HG02981 (cell line): ENCODE measurements around the gene SF3B4.
"Not testable (repeated sequence)": the region's sequence is repeated elsewhere in the genome, so short reads cannot be mapped to it uniquely, and the experiment has no call there.

ENCODE experiments used
- ATAC-seq: cut with Tn5 transposase; IDR thresholded peaks from one replicate; pipeline ENCODE4 v1.9.1; 2021; ENCODE audit warnings: mild to moderate bottlenecking, moderate library complexity; ENCODE audit not compliant: unreplicated experiment

The SF3B4 gene

GRCh38 chr1:149927563-149928400 is at the start of gene SF3B4:
TSS of gene SF3B4 (minus strand) at chr1:149927803. CDS start at chr1:149927759, 44 bp downstream.
- ATAC-seq, result peak; percentile 93

DNA sequence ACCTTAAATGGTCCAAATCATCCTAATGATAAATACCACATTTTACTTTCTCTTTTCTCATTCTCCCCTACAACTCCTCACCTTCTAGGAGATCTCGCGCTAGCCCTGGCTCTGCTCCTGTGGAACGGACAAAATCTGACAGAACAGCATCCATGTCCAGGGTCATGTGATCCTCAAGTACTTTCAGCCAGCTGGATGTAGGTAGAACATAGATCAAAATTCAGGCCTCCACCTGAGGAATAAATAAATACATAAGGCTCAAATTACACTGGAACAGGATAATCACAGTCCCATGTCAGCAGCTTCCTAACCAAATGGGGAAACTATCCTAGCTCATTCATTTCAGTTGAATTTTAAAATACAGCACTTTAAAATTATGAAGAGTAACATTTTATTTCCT is 49.7 kb upstream of the SF3B4 start:
- no peak for ATAC-seq

DNA sequence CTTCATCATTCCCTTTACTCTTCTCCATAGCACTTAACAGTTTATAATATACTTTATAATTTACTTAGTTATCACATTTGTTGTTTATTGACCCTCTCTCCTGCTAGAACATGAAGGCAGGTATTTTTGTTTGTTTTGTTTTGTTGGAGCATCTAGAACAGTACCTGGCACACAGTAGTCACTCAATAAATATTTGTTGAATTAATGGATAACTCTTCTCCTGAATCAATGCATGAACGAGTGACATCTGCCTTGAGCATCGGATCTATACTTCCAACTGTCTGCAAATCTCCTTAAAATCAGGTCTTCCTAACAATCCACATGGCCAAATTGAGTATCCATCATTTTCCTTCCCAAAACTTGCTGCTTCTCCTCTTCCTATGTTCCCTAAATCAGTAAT is 44.9 kb upstream of the SF3B4 start:
- ATAC-seq, result no peak

DNA sequence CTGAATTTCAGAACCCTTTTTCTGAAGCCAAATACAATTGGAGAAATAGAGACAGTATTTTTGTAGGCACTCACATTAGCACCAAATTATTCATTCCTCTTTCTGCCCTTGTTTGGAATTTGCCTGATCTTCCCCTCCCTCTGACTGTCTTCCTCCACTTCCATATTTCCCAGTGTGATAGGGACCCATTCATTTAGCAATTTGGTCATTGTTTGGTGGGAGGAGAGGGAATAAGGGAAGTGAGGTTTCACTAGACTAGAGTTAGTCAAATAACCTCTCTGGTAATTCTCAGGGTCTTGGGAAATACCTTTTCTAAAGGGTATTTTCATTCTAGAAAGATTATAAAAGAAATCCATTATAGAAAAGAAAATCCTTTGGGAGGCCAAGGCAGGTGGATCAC is 40.0 kb upstream of the SF3B4 start:
- no peak for ATAC-seq

DNA sequence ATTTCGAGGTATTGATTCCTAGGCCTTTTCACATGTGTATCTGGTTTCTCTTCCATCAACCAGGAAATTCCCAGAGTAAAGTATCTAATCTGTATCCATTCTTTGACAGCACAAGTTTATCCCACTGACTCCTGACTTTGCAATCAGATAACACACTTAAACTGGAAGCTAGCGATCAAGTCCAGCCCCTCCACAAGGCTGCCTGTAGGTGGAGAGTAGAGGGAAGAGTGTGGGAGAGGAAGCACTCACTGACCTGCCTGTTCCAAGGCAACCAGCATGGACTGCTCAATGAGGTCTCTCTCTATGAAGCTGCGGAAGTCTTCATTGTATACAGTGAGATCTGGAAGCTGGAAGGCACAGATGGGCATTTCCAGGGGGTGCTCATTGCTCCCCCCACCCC is 39.4 kb upstream of the SF3B4 start:
- no peak for ATAC-seq

DNA sequence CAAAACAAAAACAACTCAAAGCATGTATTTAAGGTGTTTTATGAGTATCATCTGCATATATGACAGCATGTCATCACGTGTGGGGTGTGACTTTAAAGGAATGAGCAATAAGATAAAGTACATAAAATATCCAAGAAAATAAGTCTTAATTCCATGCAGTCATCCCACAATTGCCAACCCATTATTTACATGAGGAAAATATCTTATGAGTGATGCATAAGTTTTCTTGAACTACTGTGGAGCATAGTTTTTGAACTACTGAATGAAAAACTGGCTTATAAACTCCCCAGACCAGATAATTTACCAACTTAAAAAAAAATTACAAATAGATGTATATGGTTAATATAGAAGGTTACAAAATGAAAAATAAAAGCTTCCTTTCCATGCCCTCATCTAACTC is 38.8 kb upstream of the SF3B4 start:
- ATAC-seq, result no peak

DNA sequence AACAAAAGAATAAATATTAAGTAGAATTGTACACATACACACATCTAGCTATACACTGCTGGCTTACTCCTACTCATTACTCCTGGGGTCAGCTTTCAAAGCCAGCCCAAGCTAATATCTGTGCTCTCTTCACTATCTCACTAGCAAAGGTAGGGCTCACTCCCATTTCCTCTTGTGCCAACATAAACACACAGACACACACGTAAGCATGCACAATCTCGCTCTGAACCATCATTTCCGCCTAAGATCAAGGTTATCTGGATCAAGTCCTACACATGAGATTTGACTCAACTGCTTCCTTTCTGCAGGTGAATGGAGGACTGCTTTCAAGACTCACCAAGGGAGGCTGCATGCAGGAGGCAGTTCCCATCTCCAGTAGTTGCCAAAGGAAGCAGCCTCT is 37.8 kb upstream of the SF3B4 start:
- no peak for ATAC-seq

DNA sequence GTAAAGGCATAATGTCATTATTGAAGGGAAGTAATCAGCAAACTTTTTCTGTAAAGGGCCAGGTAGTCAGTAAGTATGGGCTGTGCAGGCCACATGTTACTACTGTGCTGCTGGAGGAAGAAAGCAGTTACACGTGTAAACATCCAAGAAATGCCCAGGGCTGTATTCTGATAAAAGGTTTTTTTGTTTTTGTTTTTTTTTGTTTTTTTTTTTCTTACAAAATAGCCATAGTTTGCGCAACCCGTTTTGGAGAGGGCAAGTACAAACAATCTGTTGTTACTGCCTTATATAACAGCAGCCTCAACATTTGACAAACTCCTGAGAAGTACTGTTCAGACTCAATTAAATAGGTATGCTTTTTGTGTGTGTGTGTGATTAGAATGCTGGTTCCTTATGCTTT is 35.8 kb upstream of the SF3B4 start:
- ATAC-seq, result no peak

DNA sequence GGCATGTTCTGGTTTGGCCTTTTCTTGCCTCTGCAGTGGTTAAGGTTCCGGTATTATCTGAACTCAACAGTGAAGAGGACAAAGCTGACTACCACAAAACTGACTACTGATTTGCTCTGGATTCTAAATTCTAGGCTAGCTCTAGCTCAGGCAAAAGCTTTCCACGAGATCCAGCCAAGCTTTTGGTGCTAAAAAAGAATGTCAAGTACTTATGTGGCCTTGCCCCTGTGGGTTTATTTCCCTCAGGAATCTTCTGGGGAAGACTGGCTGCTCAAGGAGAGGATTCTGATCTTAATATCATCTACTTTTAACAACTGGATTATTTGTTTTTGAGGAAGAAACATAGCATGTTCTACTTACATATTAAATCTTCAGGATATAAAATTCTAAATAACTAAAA is 35.1 kb upstream of the SF3B4 start:
- no peak for ATAC-seq

DNA sequence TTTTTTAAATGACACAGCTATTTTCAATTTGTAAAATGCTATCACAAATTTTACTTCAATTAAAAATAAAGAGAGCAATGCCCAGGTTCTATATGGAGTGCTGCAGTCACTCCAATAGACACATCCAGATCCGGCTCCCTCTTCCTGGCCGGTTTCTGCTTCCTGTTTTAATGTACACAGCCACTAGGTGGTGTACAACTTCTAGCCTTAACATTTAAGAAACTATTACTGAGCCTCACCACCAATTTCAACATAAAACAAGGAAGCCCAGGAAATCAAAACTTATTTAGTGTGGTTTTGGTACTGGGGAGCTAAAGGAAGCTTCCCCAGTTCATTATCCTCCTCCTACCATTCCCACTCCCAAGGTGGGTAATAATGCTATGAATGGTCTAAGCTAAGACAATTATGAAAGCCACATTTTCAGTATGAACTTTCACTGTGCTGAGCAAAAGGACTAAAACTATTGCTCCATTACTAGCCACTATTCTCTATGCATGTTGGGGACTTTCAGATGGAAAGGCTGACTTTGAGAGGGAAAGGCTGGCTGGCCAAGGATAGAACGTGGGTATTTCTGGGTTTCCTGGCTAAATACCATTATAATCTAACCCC is 34.5 kb upstream of the SF3B4 start:
- peak; percentile 40 for ATAC-seq

- not testable (repeated sequence) for ATAC-seq
Observed at GRCh38 chr1:149957548-149957947, 29.9 kb upstream of the SF3B4 start.

DNA sequence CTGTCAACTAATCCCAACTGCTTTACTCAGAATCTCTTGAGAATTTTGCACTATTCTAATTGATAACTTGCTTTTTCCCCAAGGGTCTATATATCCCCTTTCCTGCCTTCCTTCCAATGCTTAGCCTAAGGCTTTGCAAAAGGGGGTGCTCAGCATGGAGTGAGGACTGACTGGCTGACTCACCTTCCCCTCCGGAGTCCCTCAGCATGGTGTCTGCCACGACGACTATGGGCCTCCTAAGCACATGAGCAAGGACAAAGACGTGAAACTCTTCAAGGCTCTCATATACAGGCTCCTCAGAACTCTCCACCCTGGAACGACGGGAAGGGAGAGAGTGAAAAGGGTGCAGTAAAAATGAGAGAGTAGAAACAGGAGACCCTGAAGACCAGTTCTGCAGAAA is 22.3 kb upstream of the SF3B4 start:
- no peak for ATAC-seq

- ATAC-seq, result no peak
Observed at GRCh38 chr1:149945206-149945605, 17.6 kb upstream of the SF3B4 start.

DNA sequence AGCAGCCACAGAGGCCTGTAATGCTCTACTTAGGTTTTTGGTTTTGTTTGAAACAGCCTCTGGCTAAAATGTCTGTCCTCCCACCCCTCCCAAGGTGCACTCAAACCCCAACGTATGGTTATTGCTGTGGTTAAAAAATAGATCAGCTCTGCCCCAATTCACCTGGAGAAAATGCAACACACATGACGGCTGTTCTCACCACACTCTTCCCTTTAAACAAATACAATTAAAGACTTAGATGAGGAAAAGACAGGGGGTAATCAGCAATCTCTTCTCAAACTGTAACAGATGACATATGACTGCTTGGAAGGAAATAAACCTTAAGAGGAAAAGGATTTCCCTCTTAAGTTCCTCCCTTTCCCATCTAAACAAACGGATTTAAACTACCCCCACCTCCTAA is 15.3 kb upstream of the SF3B4 start:
- ATAC-seq, result no peak

DNA sequence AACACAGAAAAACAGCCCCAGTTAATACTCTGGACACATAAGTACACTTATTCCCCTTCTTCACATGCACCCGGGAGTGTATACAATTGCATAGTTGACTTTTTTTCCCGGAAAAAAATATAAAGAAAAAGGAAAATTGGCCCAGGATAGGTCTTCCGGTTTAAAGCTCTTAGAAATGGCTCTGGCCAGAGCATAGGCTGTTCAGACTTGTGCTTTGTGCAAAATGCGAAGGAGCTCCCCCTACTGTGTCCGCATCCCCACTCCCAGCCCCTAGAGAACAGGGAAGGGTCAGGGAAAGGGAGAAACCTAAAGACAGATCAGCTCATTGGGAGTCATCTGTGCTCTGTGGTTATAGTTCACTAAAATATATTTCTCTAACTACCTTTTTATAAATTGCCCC is 14.6 kb upstream of the SF3B4 start:
- no peak for ATAC-seq

- no peak for ATAC-seq
Observed at GRCh38 chr1:149940427-149940826, 12.8 kb upstream of the SF3B4 start.

- ATAC-seq, result not testable (repeated sequence)
Observed at GRCh38 chr1:149938668-149939003, 11.0 kb upstream of the SF3B4 start.

- no peak for ATAC-seq
Observed at GRCh38 chr1:149937759-149938158, 10.2 kb upstream of the SF3B4 start.

GRCh38 chr1:149936992-149937705 is 9.5 kb upstream of the SF3B4 start:
- ATAC-seq, result no peak

DNA sequence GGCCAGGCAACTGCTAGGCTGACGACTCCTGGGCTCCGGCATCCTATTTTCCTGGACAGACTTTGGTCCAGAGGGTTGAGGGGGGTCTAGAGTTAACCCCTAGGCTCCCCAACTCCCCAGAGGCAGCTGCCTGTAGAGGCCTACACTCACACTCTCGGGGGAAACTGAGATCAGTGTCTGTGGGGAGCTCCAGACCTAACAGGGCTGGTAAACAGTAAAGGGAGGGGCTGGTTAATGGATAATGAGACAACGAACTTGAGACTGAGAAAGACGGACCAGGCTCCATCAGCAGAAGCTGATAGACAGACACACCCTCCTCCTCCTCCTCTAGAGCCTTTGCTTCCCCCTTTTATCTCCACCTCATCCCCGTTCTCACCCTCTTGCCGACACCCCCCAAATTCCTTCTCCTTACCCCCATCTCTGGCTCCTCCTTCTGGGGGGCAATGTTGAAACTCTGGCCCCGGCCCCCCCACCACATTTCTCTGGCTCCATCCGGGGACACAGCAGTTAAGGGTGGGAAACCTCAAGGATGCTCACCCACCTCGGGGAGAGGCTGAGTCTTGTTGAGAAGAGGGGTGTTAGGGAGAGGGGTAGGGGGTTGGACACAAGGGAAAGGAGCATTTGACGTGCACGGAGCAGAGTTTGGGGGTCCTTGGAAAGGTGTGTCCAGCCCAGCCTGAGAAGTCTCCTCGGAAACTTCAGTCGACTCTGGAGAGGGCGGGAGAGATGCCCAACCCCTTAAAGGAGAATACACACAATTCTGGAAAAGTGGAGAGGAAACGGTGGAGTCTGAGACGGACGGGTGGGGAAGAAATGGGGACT is 8.8 kb upstream of the SF3B4 start, which contains the start of gene MTMR11:
Gene MTMR11, minus strand, starts transcription at position 710 of the 822 bp plus-strand sequence. Its CDS starts 232 bp downstream, at position 478.
- ATAC-seq, result no peak

DNA sequence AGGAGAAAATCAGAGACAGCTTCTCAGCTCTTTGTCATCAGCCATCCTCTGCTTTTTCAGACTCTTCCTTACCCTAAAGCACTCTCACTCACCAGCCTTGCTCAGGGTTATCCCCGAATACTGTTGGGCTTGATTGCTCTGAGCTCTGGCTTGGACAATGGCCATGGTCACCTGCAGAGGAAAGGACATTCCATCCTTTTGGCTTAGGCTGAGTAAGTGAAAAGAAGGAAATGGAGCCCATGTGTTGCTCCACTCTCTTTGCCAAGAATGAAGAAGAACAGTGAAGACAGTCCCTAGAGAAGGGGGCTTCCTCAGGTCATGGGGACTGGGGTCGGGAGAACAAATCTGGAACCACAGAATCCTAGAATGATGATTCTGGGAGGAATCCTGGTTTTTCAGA is 6.8 kb upstream of the SF3B4 start:
- ATAC-seq, result no peak
